ENCODE measurements around the gene HSP90AB1.

DNA sequence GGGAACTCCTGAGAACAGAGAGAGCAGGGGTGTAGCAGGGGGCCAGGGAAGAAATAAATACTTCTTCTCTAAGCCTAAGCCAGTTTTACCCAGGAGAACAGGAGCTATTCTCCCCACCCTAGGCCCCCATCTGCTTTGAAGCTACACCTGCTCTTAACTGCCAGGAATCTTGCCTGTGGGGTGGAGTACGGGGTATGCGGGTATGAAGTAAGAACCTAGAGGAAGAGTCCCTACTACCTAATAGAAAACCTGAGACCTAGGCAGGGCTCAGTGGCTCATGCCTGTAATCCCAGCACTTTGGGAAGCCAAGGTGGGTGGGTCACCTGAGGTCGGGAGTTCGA lies 22.0 kb upstream of the HSP90AB1 start:
- TF ChIP-seq CTCF (IDR thresholded peaks at IDR 0.05) (no peak), POLR2A (IDR thresholded peaks at IDR 0.05) (no peak)

All from heart left ventricle (tissue), 13 donors.